ENCODE measurements around the gene SETBP1.

Gene SETBP1

GRCh38 chr18:44687421-44687820 lies 6.7 kb downstream of the SETBP1 start:
- Mint-ChIP-seq H3K36me3 (ENCODE audit: low read depth) (no peaks in the 10 kb centered on the region), H3K27me3 (peaks cover 22% of the 10 kb centered on the region), H3K4me1 (ENCODE audit: low read depth) (peaks cover 9% of the 10 kb centered on the region), H3K4me3 (no peak overlapping the region), H3K27ac (no peak overlapping the region), H3K9me3 (no peaks in the 10 kb centered on the region)

- no peak overlapping the region for H3K27ac Mint-ChIP-seq
- H3K4me1 Mint-ChIP-seq (ENCODE audit: low read depth) = peaks cover 12% of the 10 kb centered on the region
- H3K4me3 Mint-ChIP-seq = no peak overlapping the region
- H3K36me3 Mint-ChIP-seq (ENCODE audit: low read depth) = no peaks in the 10 kb centered on the region
- no peaks in the 10 kb centered on the region for H3K9me3 Mint-ChIP-seq
- peaks cover 27% of the 10 kb centered on the region for H3K27me3 Mint-ChIP-seq
Observed at GRCh38 chr18:44689736-44690135, 9.0 kb downstream of the SETBP1 start.

GRCh38 chr18:44691148-44691925 lies 10.6 kb downstream of the SETBP1 start:
- no peak overlapping the region for H3K4me3 Mint-ChIP-seq
- no peak overlapping the region for H3K27ac Mint-ChIP-seq
- H3K27me3 Mint-ChIP-seq = peaks cover 25% of the 10 kb centered on the region
- no peaks in the 10 kb centered on the region for H3K9me3 Mint-ChIP-seq
- H3K36me3 Mint-ChIP-seq (ENCODE audit: low read depth) = no peaks in the 10 kb centered on the region
- peaks cover 12% of the 10 kb centered on the region for H3K4me1 Mint-ChIP-seq (ENCODE audit: low read depth)

- Mint-ChIP-seq H3K4me1 (ENCODE audit: low read depth) (peaks cover 12% of the 10 kb centered on the region), H3K36me3 (ENCODE audit: low read depth) (no peaks in the 10 kb centered on the region), H3K27me3 (peaks cover 24% of the 10 kb centered on the region)
Observed at GRCh38 chr18:44693030-44693784, 12.5 kb downstream of the SETBP1 start.

GRCh38 chr18:44695503-44695902 lies 14.8 kb downstream of the SETBP1 start:
- no peak overlapping the region for H3K27ac Mint-ChIP-seq
- H3K4me1 Mint-ChIP-seq (ENCODE audit: low read depth) = peaks cover 11% of the 10 kb centered on the region
- no peaks in the 10 kb centered on the region for H3K9me3 Mint-ChIP-seq
- H3K27me3 Mint-ChIP-seq = peaks cover 15% of the 10 kb centered on the region
- H3K4me3 Mint-ChIP-seq = no peak overlapping the region
- no peaks in the 10 kb centered on the region for H3K36me3 Mint-ChIP-seq (ENCODE audit: low read depth)

More at GRCh38 chr18:44693030-44693784, 12.5 kb downstream of the SETBP1 start:
- no peaks in the 10 kb centered on the region for H3K9me3 Mint-ChIP-seq
- H3K4me3 Mint-ChIP-seq = no peak overlapping the region
- no peak overlapping the region for H3K27ac Mint-ChIP-seq

GRCh38 chr18:44696892-44697291 lies 16.2 kb downstream of the SETBP1 start:
- Mint-ChIP-seq H3K36me3 (ENCODE audit: low read depth) (peaks cover 5% of the 10 kb centered on the region), H3K4me1 (ENCODE audit: low read depth) (peaks cover 15% of the 10 kb centered on the region), H3K27ac (no peak overlapping the region), H3K4me3 (no peak overlapping the region), H3K9me3 (no peaks in the 10 kb centered on the region), H3K27me3 (peaks cover 8% of the 10 kb centered on the region)

GRCh38 chr18:44697315-44697714 lies 16.6 kb downstream of the SETBP1 start:
- no peaks in the 10 kb centered on the region for H3K9me3 Mint-ChIP-seq
- no peak overlapping the region for H3K4me3 Mint-ChIP-seq
- H3K4me1 Mint-ChIP-seq (ENCODE audit: low read depth) = peaks cover 15% of the 10 kb centered on the region
- H3K27me3 Mint-ChIP-seq = peaks cover 7% of the 10 kb centered on the region
- H3K36me3 Mint-ChIP-seq (ENCODE audit: low read depth) = peaks cover 7% of the 10 kb centered on the region
- no peak overlapping the region for H3K27ac Mint-ChIP-seq

- Mint-ChIP-seq H3K4me3 (no peak overlapping the region), H3K27ac (no peak overlapping the region), H3K27me3 (no peaks in the 10 kb centered on the region), H3K9me3 (no peaks in the 10 kb centered on the region), H3K4me1 (ENCODE audit: low read depth) (peaks cover 10% of the 10 kb centered on the region), H3K36me3 (ENCODE audit: low read depth) (peaks cover 12% of the 10 kb centered on the region)
Observed at GRCh38 chr18:44698518-44698917, 17.8 kb downstream of the SETBP1 start.

GRCh38 chr18:44699572-44700261 lies 19.0 kb downstream of the SETBP1 start:
- Mint-ChIP-seq H3K4me1 (ENCODE audit: low read depth) (peaks cover 10% of the 10 kb centered on the region), H3K4me3 (no peak overlapping the region), H3K36me3 (ENCODE audit: low read depth) (peaks cover 12% of the 10 kb centered on the region), H3K27me3 (no peaks in the 10 kb centered on the region), H3K9me3 (no peaks in the 10 kb centered on the region), H3K27ac (peak overlapping the region; percentile 24)

- Mint-ChIP-seq H3K27ac (no peak overlapping the region), H3K36me3 (ENCODE audit: low read depth) (peaks cover 12% of the 10 kb centered on the region), H3K4me1 (ENCODE audit: low read depth) (peaks cover 10% of the 10 kb centered on the region), H3K9me3 (no peaks in the 10 kb centered on the region), H3K4me3 (no peak overlapping the region), H3K27me3 (no peaks in the 10 kb centered on the region)
Observed at GRCh38 chr18:44700652-44701051, 20.0 kb downstream of the SETBP1 start.

GRCh38 chr18:44701227-44701626 lies 20.5 kb downstream of the SETBP1 start:
- no peak overlapping the region for H3K27ac Mint-ChIP-seq
- no peaks in the 10 kb centered on the region for H3K27me3 Mint-ChIP-seq
- no peaks in the 10 kb centered on the region for H3K9me3 Mint-ChIP-seq
- peaks cover 12% of the 10 kb centered on the region for H3K36me3 Mint-ChIP-seq (ENCODE audit: low read depth)
- H3K4me3 Mint-ChIP-seq = no peak overlapping the region
- H3K4me1 Mint-ChIP-seq (ENCODE audit: low read depth) = peaks cover 10% of the 10 kb centered on the region

- peaks cover 10% of the 10 kb centered on the region for H3K4me1 Mint-ChIP-seq (ENCODE audit: low read depth)
- H3K4me3 Mint-ChIP-seq = no peak overlapping the region
- H3K36me3 Mint-ChIP-seq (ENCODE audit: low read depth) = peaks cover 20% of the 10 kb centered on the region
- peaks cover 4% of the 10 kb centered on the region for H3K9me3 Mint-ChIP-seq
- H3K27me3 Mint-ChIP-seq = peaks cover 9% of the 10 kb centered on the region
- no peak overlapping the region for H3K27ac Mint-ChIP-seq
Observed at GRCh38 chr18:44702594-44702993, 21.9 kb downstream of the SETBP1 start.

GRCh38 chr18:44704135-44704789 lies 23.6 kb downstream of the SETBP1 start:
- H3K9me3 Mint-ChIP-seq = peaks cover 4% of the 10 kb centered on the region
- H3K27me3 Mint-ChIP-seq = peaks cover 9% of the 10 kb centered on the region
- peaks cover 10% of the 10 kb centered on the region for H3K4me1 Mint-ChIP-seq (ENCODE audit: low read depth)
- no peak overlapping the region for H3K4me3 Mint-ChIP-seq
- no peak overlapping the region for H3K27ac Mint-ChIP-seq
- H3K36me3 Mint-ChIP-seq (ENCODE audit: low read depth) = peaks cover 21% of the 10 kb centered on the region

- Mint-ChIP-seq H3K4me1 (ENCODE audit: low read depth) (peaks cover 16% of the 10 kb centered on the region), H3K27ac (no peak overlapping the region), H3K4me3 (no peak overlapping the region), H3K9me3 (peaks cover 4% of the 10 kb centered on the region), H3K36me3 (ENCODE audit: low read depth) (peaks cover 21% of the 10 kb centered on the region), H3K27me3 (peaks cover 9% of the 10 kb centered on the region)
Observed at GRCh38 chr18:44705075-44705675, 24.5 kb downstream of the SETBP1 start.
